ENCODE results near the gene LEPR.
"Not testable (repeated sequence)": the region's sequence is repeated elsewhere in the genome, so short reads cannot be mapped to it uniquely, and the experiment has no call there.

Gene LEPR

DNA sequence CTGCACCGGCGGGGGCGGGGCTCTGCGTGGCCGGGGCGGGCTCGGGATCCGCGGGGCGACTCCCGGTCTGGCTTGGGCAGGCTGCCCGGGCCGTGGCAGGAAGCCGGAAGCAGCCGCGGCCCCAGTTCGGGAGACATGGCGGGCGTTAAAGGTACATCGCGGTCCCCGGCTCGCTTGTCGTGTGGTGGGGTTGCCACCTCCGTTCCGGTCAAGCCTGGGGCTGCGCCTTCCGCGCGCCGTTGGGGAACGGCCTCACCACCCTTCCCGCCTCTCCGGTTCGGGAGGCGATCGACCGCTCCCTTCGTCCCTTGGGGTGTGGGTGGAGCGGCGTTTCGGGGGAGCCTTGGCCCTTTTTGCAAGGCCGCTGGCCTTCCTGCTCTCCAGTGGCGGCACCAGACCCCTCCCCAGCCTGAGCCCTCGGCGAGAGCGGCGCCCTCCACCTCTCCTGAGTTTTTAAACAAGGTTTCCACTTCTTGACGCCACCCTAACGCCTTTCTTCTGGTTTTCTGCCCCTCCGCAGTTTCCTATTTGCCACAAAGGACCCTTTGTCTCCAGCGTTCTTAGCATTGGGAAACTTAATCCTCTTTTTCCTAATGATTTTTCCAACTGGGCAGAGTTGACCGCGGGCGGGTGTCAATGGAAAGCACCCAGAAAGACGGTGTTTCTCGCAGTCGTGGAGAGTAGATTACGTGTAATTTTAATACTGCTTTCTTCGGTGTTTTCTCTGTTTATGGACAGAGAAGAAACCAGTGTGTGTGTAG lies at the start of gene LEPR, which contains the start of gene LEPROT:
Gene LEPR (plus strand): TSS at position 79 of the 761 bp plus-strand sequence. CDS start 144,898 bp downstream, outside the sequence.
Gene LEPROT (plus strand): TSS at position 79 of the 761 bp plus-strand sequence. CDS start 57 bp downstream, at position 136.
- DNase-seq: peak; percentile 96

DNA sequence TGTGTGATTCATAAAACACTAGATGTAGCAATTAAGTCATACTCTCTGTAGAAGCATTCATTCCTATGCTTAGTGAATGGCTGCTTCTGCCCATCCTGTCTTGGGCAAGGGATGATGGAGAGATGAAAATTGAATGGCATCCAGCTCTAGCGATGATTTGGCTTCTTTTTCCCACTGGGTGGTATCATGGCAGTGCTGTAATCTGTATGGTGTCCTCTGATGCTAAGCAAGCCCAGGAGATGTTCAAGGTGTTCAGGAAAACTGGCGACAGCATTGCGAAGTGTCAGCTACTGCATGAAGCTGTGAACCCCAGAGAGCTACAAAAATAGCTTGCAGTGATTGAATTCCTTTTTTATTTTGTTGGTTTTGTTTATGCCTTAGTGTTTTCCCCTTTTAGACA lies 48.9 kb upstream of the LEPR start:
- DNase-seq: no peak

DNA sequence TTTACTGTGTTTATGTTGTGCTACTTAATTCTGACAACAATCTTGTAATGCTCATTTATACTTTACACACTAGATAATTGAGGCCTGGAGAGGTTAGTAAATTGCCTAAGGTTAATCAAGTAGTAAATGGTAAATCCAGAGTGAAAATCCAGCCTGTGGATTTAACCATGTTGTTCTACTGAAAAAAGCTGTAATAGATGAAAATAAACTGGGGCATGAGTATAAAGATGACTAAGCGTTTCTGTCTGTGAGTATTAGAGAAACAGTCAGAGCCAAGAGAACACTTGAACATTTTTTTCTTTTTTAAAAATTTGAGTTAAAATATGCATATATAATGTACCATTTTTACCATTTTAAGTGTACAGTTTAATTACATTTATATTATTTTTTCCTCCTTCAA lies 47.9 kb upstream of the LEPR start:
- no peak for DNase-seq

- no peak for DNase-seq
Observed at GRCh38 chr1:65377496-65378246, 42.8 kb upstream of the LEPR start.

DNA sequence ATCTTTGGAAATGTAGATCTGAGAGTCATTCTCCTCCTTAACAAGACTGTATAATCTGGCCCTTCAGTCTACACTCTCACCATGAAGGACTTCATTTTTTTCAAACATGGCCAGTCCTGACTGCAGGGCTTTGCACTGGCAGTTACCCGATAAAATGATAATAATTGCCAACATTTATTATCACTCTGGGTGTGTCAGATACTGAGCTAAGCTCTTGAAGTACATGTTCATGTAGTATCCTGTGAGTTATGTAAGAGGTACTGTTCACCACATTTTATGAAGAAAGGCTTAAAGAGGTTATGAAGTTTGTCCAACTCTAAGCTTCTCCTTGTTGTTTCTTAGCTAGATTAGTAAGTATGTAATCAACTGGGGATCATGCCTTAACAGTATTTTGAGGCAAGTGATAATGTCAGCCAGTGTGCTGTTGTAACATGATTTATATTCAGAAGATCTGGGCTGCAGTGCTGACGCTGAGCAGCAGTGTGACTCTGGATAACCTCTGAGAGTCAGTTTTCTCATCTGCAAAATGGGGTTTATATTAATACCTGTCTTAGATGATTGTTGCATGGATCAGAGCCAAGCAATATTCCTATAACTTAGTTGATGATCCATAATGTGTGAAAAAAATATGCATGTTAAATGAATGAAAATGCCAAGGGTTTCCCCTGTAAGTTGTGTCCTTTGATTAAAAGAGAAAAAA lies 42.1 kb upstream of the LEPR start:
- DNase-seq: no peak

GRCh38 chr1:65384426-65384825 lies 36.0 kb upstream of the LEPR start:
- not testable (repeated sequence) for DNase-seq

- no peak for DNase-seq
Observed at GRCh38 chr1:65386439-65386838, 34.0 kb upstream of the LEPR start.

DNA sequence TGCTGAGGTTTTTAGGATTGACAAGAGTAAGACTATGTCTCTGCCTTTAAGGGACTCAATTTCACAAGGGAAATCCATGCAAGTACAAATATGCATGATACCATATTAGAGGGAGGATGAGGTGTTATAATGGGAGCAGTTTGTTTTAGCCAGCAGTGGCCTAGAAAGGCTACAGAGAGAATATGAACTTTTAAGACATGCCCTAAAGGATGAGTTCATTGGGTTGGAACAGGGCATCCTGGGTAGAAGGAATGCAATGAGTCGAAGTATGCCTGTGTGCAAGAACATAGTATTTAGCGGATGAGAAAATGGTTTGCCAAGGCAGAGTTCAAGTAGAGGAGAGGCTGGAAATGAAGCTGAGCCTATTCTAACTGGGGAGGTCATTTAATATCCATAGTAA lies 32.6 kb upstream of the LEPR start:
- no peak for DNase-seq

GRCh38 chr1:65388908-65389695 lies 31.4 kb upstream of the LEPR start:
- no peak for DNase-seq

DNA sequence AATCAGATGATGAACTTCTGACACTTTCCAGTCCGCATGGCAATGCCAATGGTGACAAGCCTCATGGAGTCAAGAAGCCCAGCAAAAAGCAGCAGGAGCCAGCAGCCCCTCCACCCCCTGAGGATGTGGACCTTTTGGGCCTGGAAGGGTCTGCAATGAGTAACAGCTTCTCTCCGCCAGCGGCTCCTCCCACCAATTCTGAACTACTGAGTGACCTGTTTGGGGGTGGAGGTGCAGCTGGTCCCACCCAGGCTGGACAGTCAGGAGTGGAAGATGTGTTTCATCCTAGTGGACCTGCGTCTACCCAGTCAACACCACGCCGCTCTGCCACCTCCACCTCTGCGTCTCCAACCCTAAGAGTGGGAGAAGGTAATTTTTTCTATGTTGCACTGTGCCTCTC lies 28.0 kb upstream of the LEPR start:
- no peak for DNase-seq

- no peak for DNase-seq
Observed at GRCh38 chr1:65393347-65393746, 27.1 kb upstream of the LEPR start.

- no peak for DNase-seq
Observed at GRCh38 chr1:65393928-65394327, 26.5 kb upstream of the LEPR start.

- no peak for DNase-seq
Observed at GRCh38 chr1:65395887-65396612, 24.4 kb upstream of the LEPR start.

GRCh38 chr1:65398083-65398482 lies 22.4 kb upstream of the LEPR start:
- no peak for DNase-seq

- DNase-seq: no peak
Observed at GRCh38 chr1:65399003-65399402, 21.5 kb upstream of the LEPR start.

DNA sequence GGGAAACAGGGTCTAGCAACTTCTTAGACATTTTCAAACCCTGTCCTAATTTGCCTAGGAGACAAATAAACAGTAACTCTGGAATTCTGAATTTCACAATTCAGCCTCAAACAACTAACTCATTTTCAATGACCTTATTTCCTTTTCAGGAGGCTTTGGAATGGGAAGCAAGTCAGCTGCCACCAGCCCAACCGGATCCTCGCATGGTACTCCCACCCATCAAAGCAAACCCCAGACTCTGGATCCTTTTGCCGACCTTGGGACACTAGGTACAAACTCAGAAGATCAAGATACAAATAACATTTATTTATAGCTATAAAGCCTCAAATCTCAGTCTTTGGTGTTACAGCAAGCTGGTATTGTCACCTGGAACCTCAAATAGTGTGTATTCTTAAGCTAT lies 18.9 kb upstream of the LEPR start:
- DNase-seq: no peak

DNA sequence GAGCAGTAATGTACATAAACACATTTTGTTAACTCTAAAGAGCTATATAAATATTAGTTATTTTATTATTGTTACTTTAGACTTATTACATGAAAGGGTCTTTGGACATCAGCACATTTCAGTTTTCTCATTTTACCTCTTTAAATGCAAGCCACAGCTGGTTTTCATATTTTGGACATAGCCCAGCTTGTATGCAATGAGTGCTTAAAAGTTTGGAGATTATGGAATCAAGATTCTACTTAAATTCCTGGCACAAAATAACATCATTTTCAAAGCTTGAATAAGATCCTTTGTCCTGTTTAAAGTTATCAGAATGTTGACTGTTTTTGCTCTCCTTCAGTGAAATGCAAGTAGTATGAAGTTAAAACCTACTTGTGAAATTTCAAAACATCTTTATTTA lies 15.5 kb upstream of the LEPR start:
- no peak for DNase-seq

DNA sequence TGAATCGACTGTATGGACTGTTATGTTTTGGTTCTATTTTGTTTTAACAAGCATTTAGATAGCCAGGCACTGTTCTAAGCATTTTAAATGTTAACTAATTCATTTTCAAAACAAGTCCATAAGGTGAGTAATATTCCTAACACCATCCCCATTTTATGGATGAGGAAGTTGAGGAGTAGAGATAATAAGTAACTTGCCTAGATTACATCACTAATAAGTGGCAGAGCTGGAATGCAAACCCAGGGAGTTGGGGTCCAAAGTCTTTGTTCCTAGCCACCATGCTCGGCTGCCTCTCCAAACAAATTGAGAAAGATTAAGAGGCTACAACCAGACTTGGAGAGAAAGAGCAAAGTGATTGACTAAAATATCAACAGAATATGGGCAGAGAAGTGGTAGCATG lies 12.6 kb upstream of the LEPR start:
- DNase-seq: no peak

- DNase-seq: no peak
Observed at GRCh38 chr1:65409314-65409713, 11.2 kb upstream of the LEPR start.

DNA sequence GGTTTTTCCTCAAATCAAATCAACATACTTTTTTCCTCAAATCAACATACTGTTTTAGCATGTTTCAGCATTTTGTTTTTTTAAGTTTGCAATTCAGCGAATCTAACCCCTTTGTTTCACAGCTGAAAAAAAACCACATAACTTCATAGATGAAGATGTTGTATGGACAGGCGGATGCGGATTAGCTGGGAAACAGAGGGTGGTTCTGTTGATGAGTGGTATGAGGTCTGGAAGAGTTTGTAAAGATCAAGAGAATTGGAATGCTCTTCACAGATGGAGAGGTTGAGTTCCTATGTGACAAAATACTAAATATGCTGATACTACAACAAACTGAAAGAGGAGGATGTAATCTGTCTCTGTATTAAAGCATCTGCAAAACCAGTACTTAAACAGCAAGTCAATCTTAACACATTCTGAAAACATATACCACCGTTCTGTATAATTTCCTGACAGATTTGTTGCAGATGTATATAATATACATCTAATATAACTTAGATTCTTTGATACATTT lies 10.6 kb upstream of the LEPR start:
- DNase-seq: no peak

- DNase-seq: no peak
Observed at GRCh38 chr1:65412256-65412983, 8.0 kb upstream of the LEPR start.
